Gastrocnemius medialis (tissue), 4 donors: ENCODE results near the gene CTTNBP2. TPM values are rescaled to one million over a fixed set of nuclear protein-coding genes. Genes with fewer than 3 reads are reported as not detected.

Experiments used
- ATAC-seq, 2 donors: fragments of 150-250 bp; one replicate each; pipeline ENCODE4 v1.9.1; 2016
- DNase-seq, 2 donors: peaks; one replicate each; pipeline ENCODE4 v3.0.0-alpha.2; 2019
- H3K27ac ChIP-seq, 4 donors: fragments of 200-600 bp; sonication (generic); 1 replicate in 1 of 4; 2 replicates in 3 of 4; pipeline ENCODE4 v1.5.1; 2016 to 2018; ENCODE audit warnings: mild to moderate bottlenecking in 2 of 4, moderate library complexity in 1 of 4
- H3K27me3 ChIP-seq, 3 donors: fragments of 200-600 bp; sonication (generic) in 2 of 3; 1 replicate in 1 of 3; 2 replicates in 2 of 3; pipeline versions ENCODE4 v1.5.1 to v1.6.0; 2016 to 2019; ENCODE audit warnings: mild to moderate bottlenecking in 1 of 3, moderate library complexity in 1 of 3
- H3K36me3 ChIP-seq, 2 donors: fragments of 200-600 bp; sonication (generic) in 1 of 2; one replicate each; pipeline ENCODE4 v1.5.1; 2017 to 2018
- H3K4me1 ChIP-seq, 2 donors: fragments of 200-600 bp; sonication (generic) in 1 of 2; one replicate each; pipeline ENCODE4 v1.5.1; 2016 to 2017; ENCODE audit warnings: mild to moderate bottlenecking in 2 of 2
- H3K4me3 ChIP-seq, 4 donors: fragments of 200-600 bp; sonication (generic) in 3 of 4; 1 replicate in 1 of 4; 2 replicates in 3 of 4; pipeline ENCODE4 v1.5.1; 2016 to 2019; ENCODE audit warnings: mild to moderate bottlenecking in 2 of 4
- H3K9me3 ChIP-seq, 3 donors: fragments of 200-600 bp; sonication (generic) in 2 of 3; 1 replicate in 1 of 3; 2 replicates in 2 of 3; pipeline ENCODE4 v1.5.1; 2016 to 2019
- POLR2A ChIP-seq, 2 donors: fragments of 450-650 bp; IDR thresholded peaks; one replicate each; pipeline ENCODE4 v1.6.1; 2017; ENCODE audit warnings: antibody characterized with exemption in 2 of 2, mild to moderate bottlenecking in 2 of 2, moderate library complexity in 2 of 2
- in situ Hi-C, 4 donors: fragments of 200-750 bp; cut with MboI; loops; one replicate each; pipeline versions ENCODE4 v1.15.0 to v1.8.0; 2017; ENCODE audit warnings: low sequenced_read_pairs in 4 of 4
- intact Hi-C: fragments of 100-400 bp; cut with DNase I; formaldehyde crosslinking; loops from one replicate; pipeline ENCODE4 v1.15.1; 2023; ENCODE audit warnings: low total_unique reads
- total RNA-seq, 4 donors: library from RNA; depleted of rRNA; stranded (reverse); fragments of >200 nt; gene quantifications; one replicate each; pipeline versions ENCODE4 v1.1.0 to v1.2.3, GENCODE V29; 2016
- TF ChIP-seq, protein P1 (sequence below), 5 experiments: fragments of 450-650 bp in 3 of 5; fragments of 200-600 bp in 2 of 5; sonication (generic) in 2 of 5; IDR thresholded peaks in 4 of 5; conservative IDR thresholded peaks in 1 of 5; 1 replicate in 4 of 5; 2 replicates in 1 of 5; pipeline ENCODE4 v1.5.1; 2016 to 2019; ENCODE audit warnings: antibody characterized with exemption in 5 of 5, mild to moderate bottlenecking in 3 of 5, moderate library complexity in 3 of 5

Gene CTTNBP2
- total RNA-seq, 4 donors from 2014 or later, result 0.49 to 1.8 (median 1.5) TPM

DNA sequence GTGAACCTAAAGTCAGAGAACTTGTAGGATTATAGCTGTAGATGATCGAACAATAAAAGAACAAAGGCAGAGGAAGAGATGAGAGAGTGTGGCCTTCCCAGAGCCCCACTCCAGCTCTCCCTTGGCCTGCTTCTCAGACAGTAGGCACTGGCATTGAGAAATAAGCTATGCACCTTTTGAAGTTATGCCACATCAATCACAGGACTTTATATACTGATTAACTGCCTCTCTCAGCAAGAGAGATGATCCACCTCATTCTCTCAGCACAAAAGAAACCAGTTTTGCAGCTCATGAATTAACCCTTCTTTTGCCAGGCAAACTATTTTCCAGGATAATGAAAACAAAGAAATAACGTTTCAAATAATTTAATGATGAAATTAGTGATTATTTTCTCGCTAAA, 22.0 kb upstream of the CTTNBP2 start:
- in situ Hi-C loops (no loop called here), intact Hi-C loops (no loop called here)
- TF ChIP-seq POLR2A (IDR thresholded peaks at IDR 0.05), result no peak
- TF ChIP-seq, protein P1, sequence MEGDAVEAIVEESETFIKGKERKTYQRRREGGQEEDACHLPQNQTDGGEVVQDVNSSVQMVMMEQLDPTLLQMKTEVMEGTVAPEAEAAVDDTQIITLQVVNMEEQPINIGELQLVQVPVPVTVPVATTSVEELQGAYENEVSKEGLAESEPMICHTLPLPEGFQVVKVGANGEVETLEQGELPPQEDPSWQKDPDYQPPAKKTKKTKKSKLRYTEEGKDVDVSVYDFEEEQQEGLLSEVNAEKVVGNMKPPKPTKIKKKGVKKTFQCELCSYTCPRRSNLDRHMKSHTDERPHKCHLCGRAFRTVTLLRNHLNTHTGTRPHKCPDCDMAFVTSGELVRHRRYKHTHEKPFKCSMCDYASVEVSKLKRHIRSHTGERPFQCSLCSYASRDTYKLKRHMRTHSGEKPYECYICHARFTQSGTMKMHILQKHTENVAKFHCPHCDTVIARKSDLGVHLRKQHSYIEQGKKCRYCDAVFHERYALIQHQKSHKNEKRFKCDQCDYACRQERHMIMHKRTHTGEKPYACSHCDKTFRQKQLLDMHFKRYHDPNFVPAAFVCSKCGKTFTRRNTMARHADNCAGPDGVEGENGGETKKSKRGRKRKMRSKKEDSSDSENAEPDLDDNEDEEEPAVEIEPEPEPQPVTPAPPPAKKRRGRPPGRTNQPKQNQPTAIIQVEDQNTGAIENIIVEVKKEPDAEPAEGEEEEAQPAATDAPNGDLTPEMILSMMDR (IDR thresholded peaks at IDR 0.05 in 4 of 5, conservative IDR thresholded peaks at IDR 0.05 in 1 of 5), result no peak
- Histone ChIP-seq H3K27ac (no peak overlapping the region), H3K4me1 (no peaks in the 10 kb centered on the region), H3K4me3 (no peak overlapping the region), H3K27me3 (no peaks in the 10 kb centered on the region), H3K36me3 (no peaks in the 10 kb centered on the region), H3K9me3 (no peaks in the 10 kb centered on the region)
- no peak for DNase-seq
- ATAC-seq, result no peak

DNA sequence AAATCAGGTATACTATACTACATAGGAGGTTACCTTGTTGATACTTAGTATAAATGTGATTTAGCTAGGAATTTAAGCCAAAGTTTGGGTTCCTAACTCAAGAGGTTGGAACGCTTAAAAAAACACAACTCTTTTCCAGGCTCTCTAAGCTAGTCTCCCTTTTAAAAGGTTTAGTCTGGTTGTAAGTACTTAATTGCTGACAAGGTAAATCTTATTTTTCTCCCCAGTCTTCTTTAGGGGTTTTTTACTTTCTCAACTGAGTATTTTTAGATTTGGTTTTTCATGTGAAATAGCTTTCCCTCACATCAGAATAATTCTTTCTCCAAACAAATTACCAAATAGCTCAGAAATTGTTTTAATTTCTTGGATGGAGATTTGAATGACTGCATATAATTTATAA, 20.8 kb upstream of the CTTNBP2 start:
- Histone ChIP-seq H3K4me3 (no peak overlapping the region), H3K27me3 (no peaks in the 10 kb centered on the region), H3K4me1 (no peaks in the 10 kb centered on the region), H3K9me3 (no peaks in the 10 kb centered on the region), H3K27ac (no peak overlapping the region), H3K36me3 (no peaks in the 10 kb centered on the region)
- ATAC-seq, result no peak
- intact Hi-C loops, result no loop called here
- TF ChIP-seq, protein P1 (IDR thresholded peaks at IDR 0.05 in 4 of 5, conservative IDR thresholded peaks at IDR 0.05 in 1 of 5), result no peak
- no peak for TF ChIP-seq POLR2A (IDR thresholded peaks at IDR 0.05)
- in situ Hi-C loops, result no loop called here
- DNase-seq, result no peak

DNA sequence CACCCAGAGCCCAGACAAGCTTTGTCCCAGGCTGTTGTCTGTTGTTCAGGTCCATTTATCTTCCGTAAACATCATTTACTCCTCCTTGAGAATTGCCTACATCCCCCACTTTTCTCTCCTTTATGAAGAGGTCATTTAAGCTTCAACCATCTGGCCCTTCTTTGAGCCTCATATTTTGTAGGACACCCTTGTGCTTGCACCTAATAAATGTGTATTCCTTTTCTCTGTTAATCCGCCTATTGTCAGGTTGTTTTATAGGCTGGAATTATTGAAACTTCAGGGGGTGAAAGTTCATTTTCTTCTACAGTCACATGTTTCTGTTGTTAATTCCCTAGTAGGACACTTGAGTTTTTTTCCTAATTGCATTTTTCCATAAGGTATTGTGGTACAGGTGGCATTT, 19.6 kb upstream of the CTTNBP2 start:
- DNase-seq (no peak), ATAC-seq (no peak)
- in situ Hi-C loops (no loop called here), intact Hi-C loops (no loop called here)
- Histone ChIP-seq H3K27ac (no peak overlapping the region), H3K9me3 (no peaks in the 10 kb centered on the region), H3K36me3 (no peaks in the 10 kb centered on the region), H3K4me1 (no peaks in the 10 kb centered on the region), H3K27me3 (no peaks in the 10 kb centered on the region), H3K4me3 (no peak overlapping the region)
- no peak for TF ChIP-seq POLR2A (IDR thresholded peaks at IDR 0.05)
- TF ChIP-seq, protein P1 (IDR thresholded peaks at IDR 0.05 in 4 of 5, conservative IDR thresholded peaks at IDR 0.05 in 1 of 5), result no peak

DNA sequence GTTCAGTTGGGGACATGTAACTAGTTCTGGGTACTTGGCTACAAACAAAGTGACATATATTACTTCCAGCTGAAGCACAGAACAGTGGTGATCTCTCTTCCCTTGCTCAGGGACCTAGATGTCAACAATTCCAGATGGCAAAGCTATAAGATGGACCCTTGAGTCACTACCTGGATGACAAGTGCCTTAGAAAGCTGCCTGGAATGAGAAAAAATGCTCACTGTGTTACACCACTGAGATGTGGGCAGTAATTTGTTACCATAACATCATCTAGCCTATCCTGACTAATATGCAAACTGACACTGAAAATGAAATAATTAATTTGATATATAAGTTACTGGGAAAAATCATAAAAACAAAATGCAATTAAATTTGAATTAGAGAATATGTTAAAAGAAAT, 16.4 kb upstream of the CTTNBP2 start:
- Histone ChIP-seq H3K36me3 (no peaks in the 10 kb centered on the region), H3K9me3 (no peaks in the 10 kb centered on the region), H3K27me3 (no peaks in the 10 kb centered on the region), H3K4me1 (no peaks in the 10 kb centered on the region), H3K4me3 (no peak overlapping the region), H3K27ac (no peak overlapping the region)
- TF ChIP-seq, protein P1 (IDR thresholded peaks at IDR 0.05 in 4 of 5, conservative IDR thresholded peaks at IDR 0.05 in 1 of 5), result no peak
- TF ChIP-seq POLR2A (IDR thresholded peaks at IDR 0.05), result no peak
- intact Hi-C loops (no loop called here), in situ Hi-C loops (no loop called here)
- no peak for ATAC-seq
- no peak for DNase-seq

DNA sequence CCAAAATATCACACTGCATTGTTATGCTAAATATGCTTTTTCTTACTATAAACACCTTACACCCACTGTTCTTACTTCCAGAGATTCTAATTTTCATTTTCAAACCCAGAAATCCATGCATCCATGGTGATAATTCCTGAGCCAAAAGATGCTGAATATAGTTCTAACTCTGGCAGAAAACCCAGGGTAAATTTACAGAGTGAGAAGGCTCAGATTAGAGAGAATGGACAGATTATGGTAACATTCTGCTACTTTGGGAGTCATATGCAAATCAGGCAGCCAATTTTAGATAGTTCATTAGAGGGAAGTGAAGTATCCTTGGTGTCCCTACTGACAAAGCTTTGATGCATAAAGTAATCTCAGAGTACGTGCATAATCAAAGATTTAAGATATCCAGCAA, 15.4 kb upstream of the CTTNBP2 start:
- DNase-seq, result no peak
- Histone ChIP-seq H3K9me3 (no peaks in the 10 kb centered on the region), H3K4me3 (no peak overlapping the region), H3K27ac (no peak overlapping the region), H3K36me3 (no peaks in the 10 kb centered on the region), H3K27me3 (no peaks in the 10 kb centered on the region), H3K4me1 (no peaks in the 10 kb centered on the region)
- in situ Hi-C loops (no loop called here), intact Hi-C loops (no loop called here)
- TF ChIP-seq, protein P1 (IDR thresholded peaks at IDR 0.05 in 4 of 5, conservative IDR thresholded peaks at IDR 0.05 in 1 of 5), result no peak
- TF ChIP-seq POLR2A (IDR thresholded peaks at IDR 0.05), result no peak
- no peak for ATAC-seq
